Measurements from ENCODE around the gene NPM1.
A peak's percentile ranks its signal among the peaks of the same experiment; 100 is the strongest.
"Not testable (repeated sequence)": the region's sequence is repeated elsewhere in the genome, so short reads cannot be mapped to it uniquely, and the experiment has no call there.

Gene NPM1, protein sequence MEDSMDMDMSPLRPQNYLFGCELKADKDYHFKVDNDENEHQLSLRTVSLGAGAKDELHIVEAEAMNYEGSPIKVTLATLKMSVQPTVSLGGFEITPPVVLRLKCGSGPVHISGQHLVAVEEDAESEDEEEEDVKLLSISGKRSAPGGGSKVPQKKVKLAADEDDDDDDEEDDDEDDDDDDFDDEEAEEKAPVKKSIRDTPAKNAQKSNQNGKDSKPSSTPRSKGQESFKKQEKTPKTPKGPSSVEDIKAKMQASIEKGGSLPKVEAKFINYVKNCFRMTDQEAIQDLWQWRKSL

DNA sequence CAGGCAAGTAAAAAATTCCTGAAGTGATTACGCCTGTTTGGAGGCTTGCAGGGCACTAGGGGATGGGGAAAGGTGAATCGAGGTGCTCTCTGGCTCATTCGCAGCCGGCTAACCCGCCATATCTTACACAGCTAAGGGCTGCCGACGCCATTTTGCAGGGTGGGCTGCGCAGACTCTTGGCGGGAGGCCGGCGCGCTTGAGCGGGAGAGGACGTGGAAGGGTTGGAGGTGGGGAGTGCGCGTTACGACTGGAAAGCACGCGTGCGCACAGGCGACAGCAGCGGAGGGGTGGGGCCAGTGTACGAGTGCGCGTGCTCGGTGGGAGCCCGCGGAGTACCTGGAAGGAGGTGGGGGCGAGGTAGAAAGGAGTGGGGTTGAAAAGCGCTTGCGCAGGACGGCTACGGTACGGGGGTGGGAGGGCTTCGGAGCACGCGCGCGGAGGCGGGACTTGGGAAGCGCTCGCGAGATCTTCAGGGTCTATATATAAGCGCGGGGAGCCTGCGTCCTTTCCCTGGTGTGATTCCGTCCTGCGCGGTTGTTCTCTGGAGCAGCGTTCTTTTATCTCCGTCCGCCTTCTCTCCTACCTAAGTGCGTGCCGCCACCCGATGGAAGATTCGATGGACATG, at the start of gene NPM1:
TSS of gene NPM1 (plus strand) at position 505 of the 625 bp plus-strand sequence. CDS start at position 605, 100 bp downstream.
- DNase-seq (ENCODE audit: low read depth): peak; percentile 99

- no peak for DNase-seq (ENCODE audit: low read depth)
Measured at GRCh38 chr5:171340042-171340441, 47.6 kb upstream of the NPM1 start.

DNA sequence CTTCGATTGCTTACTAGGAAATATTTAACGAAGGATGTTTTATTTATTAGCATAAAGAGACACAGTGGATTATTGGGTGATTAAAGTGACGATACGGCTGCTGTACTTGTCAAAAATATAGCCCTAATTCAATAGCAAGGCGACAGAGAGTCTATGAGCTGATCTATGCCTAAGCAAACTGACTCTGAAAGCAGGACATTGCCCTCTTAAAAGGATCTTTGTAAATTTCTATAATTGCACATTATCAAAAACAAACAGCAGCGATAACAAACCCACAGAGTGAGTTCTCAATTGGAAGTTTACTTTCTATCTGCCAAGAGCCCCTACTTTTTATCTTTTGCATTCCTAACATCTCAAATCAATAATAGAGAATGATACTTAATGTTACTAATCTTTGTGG, 47.2 kb upstream of the NPM1 start:
- DNase-seq (ENCODE audit: low read depth): no peak

- DNase-seq (ENCODE audit: low read depth): peak; percentile 71
Measured at GRCh38 chr5:171342362-171343111, 45.1 kb upstream of the NPM1 start.

- DNase-seq (ENCODE audit: low read depth): no peak
Measured at GRCh38 chr5:171344936-171345608, 42.6 kb upstream of the NPM1 start.

- DNase-seq (ENCODE audit: low read depth): no peak
Measured at GRCh38 chr5:171351536-171352073, 36.0 kb upstream of the NPM1 start.

DNA sequence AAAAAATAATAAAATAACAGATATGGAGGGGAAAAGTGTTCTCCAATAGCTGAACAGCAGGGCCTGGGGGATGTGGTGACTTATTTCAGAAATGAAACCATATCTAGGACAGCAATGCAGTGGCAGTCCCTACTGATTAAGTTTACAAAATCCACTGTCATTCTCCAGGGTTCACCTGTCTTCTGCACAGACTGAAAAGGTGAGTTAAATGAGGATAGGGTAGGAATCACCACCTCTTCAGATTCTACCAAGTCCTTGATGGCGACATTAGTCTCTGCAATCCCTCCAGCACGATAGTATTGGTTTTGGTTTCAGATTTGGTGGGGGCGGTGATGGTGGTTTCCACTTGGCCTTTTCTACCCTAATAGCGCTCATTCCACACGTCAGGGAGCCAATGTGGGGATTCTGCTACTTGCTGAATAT, 32.3 kb upstream of the NPM1 start:
- no peak for DNase-seq (ENCODE audit: low read depth)

- DNase-seq (ENCODE audit: low read depth): no peak
Measured at GRCh38 chr5:171357843-171358242, 29.8 kb upstream of the NPM1 start.

DNA sequence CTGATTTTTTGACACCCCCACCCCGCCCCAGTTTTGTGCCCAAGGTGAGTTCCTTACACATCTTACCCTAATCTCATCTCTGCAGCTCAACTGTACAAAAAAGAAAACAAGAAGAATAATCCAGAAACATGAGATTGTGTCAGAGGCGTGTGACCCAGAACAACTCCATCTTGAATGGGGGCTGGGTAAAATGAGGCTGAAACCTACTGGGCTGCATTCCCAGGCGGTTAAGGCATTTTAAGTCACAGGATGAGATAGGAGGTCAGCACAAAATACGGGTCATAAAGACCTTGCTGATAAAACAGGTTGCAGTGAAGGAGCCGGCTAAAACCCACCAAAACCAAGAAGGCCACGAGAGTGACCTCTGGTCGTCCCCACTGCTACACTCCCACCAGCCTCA, 26.5 kb upstream of the NPM1 start:
- not testable (repeated sequence) for DNase-seq (ENCODE audit: low read depth)

GRCh38 chr5:171363249-171363648, 24.4 kb upstream of the NPM1 start:
- DNase-seq (ENCODE audit: low read depth): not testable (repeated sequence)

DNA sequence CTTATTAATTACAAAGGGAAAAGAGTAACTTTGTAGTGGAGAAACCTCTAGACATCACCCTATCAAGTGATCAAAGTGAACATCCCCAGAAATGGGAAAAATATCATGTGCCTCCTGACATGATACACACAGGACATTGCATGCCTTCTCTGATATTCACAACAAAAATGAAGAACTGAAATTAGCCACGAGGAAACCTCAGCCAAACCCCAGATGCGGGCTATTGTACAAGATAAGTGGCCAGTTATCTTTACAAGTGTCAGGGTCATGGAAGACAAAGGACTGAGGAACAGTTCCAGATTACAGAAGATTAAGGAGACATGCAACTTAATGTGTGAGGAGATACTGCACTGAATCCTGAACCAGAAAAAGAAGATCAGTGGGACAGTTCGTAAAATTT, 23.8 kb upstream of the NPM1 start:
- DNase-seq (ENCODE audit: low read depth): no peak

- peak; percentile 39 for DNase-seq (ENCODE audit: low read depth)
Measured at GRCh38 chr5:171365351-171365750, 22.3 kb upstream of the NPM1 start.

DNA sequence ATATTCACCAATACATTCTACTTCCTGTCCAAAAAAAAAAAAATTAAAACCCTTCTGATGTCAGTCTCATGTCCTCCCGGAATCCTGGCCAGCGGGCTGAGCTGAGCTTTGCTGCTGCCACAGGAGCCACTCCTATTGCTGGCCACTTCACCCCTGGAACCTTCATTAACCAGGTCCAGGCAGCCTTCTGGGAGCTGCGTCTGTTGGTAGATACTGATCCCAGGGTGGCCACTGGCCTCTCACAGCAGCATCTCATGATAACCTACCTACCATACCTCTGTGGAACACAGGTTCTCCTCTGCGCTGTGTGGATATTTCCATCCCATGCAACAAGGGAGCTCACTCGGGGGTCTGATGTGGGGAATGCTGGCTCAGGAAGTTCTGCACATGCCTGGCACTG, 21.0 kb upstream of the NPM1 start:
- no peak for DNase-seq (ENCODE audit: low read depth)

DNA sequence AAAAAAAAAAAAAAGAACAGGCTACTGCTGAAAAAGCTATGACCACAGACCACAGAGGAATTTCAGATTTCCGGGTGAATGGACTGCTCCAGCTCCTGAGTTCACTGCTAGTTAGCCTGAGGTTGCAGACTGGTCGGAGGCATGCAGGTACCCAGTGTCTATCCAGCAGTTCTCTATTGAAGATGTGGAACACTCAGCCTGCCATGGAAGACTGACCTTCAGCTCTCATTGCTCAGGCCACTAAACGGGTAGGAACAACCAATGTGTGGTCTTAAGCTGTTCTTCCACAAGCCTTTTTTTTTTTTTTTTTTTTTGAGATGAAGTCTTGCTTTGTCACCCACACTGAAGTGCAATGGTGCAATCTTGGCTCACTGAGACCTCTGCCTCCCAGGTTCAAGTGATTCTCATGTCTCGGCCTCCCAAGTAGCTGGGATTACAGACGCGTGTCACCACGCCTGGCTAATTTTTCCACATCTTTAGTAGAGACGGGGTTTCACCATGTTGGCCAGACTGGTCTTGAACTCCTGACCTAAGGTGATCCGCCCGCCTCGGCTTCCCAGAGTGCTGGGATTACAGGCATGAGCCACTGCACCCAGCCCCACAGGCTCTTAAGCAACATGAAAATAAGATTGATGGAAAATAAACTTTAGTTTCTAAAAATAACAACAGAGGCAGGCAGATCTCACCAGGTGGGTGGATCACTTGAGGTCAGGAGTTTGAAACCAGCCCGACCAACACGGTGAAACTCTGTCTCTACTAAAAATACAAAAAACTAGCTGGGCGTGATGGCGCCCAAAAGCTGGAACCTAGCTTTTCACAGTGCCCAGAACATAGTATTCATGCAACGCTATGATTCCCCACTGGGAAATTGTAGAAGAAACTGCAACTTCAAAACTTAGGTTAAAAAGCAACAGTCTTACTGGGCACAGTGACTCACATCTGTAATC, 20.0 kb upstream of the NPM1 start:
- peak; percentile 91 for DNase-seq (ENCODE audit: low read depth)

DNA sequence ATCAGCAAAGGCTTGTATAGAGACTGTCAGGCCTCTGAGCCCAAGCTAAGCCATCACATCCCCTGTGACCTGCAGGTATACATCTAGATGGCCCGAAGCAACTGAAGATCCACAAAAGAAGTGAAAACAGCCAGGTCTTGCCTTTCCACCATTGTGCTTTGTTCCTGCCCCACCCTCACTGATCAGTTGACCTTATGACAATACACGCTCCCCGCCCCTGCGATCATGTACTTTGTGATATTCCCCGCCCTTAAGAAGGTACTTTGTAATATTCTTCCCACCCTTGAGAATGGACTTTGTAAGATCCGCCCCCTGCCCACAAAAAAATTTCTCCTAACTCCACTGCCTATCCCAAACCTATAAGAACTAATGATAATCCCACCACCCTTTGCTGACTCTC, 18.6 kb upstream of the NPM1 start:
- no peak for DNase-seq (ENCODE audit: low read depth)

- DNase-seq (ENCODE audit: low read depth): no peak
Measured at GRCh38 chr5:171369898-171370297, 17.8 kb upstream of the NPM1 start.

GRCh38 chr5:171370881-171371280, 16.8 kb upstream of the NPM1 start:
- DNase-seq (ENCODE audit: low read depth): not testable (repeated sequence)

GRCh38 chr5:171371326-171371725, 16.3 kb upstream of the NPM1 start:
- DNase-seq (ENCODE audit: low read depth): no peak

DNA sequence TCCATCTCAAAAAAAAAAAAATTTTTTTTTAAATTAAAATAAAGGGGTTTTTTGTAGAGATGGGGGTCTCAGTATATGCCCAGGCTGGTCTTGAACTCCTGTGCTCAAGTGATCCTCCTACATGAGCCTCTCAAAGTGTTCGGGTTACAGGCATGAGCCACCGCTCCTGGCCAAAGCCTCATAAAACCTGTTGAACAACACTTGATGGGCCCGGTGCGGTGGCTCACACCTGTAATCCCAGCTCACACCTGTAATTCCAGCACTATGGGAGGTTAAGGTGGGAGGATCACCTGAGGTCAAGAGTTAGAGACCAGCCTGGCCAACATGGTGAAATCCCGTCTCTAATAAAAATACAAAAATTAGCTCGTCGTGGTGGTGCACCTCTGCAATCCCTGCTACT, 7.7 kb upstream of the NPM1 start:
- DNase-seq (ENCODE audit: low read depth): no peak

DNA sequence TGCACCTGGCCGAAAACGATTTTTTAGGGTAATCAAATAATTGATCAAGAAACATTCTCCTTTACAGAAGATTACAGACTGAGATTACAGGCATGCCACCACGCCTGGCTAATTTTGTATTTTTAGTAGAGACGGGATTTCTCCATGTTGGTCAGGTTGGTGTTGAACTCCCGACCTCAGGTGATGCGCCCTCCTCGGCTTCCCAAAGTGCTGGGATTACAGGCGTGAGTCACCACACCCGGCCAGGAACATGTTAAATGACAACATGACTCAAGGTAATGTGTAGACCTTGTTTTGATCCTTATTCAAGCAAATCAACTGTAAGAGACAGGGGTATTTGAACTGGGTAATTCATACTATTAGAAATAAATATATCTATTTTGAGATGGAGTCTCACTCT, 3.2 kb upstream of the NPM1 start:
- not testable (repeated sequence) for DNase-seq (ENCODE audit: low read depth)

DNA sequence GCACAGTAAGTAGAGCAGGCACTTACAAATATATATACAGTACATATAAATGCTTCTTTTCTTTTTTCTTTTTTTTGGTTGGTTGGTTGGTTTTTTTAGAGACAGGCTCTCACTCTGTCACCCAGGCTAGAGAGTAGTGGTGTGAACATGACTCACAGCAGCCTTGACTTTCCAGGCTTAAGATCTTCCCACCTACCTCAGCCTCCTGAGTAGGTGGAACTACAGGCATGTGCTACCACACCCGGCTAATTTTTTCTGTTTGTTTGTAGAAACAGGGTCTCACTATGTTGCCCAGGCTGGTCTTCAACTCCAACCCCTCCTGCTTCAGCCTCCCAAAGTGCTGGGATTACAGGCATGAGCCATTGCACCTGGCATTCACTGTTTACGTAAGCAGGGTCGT, 2.6 kb upstream of the NPM1 start:
- peak; percentile 31 for DNase-seq (ENCODE audit: low read depth)

Data from iris pigment epithelial cell (primary cell).